Glutamatergic neuron (in vitro differentiated cells): ENCODE measurements around the gene PHF8. TPM values are rescaled to one million over a fixed set of nuclear protein-coding genes. Genes with fewer than 3 reads are reported as not detected.
A peak's percentile ranks its signal among the peaks of the same experiment; 100 is the strongest.

Experiments used
- DNase-seq: peaks from one replicate; pipeline ENCODE4 v3.0.0; 2022
- H3K27ac Mint-ChIP-seq: one replicate; pipeline ENCODE4 v1.8.0; 2020; ENCODE audit warnings: mild to moderate bottlenecking, mixed read lengths, inconsistent platforms; ENCODE audit not compliant: unreplicated experiment
- H3K27me3 Mint-ChIP-seq: one replicate; pipeline ENCODE4 v1.8.0; 2020; ENCODE audit warnings: mild to moderate bottlenecking, moderate library complexity, mixed read lengths, inconsistent platforms; ENCODE audit not compliant: unreplicated experiment
- H3K36me3 Mint-ChIP-seq: one replicate; pipeline ENCODE4 v1.8.0; 2020; ENCODE audit warnings: mild to moderate bottlenecking, mixed read lengths, inconsistent platforms; ENCODE audit not compliant: unreplicated experiment
- H3K4me1 Mint-ChIP-seq: one replicate; pipeline ENCODE4 v1.8.0; 2020; ENCODE audit warnings: mild to moderate bottlenecking, low read depth, mixed read lengths, inconsistent platforms; ENCODE audit not compliant: unreplicated experiment
- H3K4me3 Mint-ChIP-seq: one replicate; pipeline ENCODE4 v1.8.0; 2020; ENCODE audit warnings: mild to moderate bottlenecking, mixed read lengths, inconsistent platforms; ENCODE audit not compliant: unreplicated experiment
- H3K9me3 Mint-ChIP-seq: one replicate; pipeline ENCODE4 v1.8.0; 2020; ENCODE audit warnings: mild to moderate bottlenecking, moderate library complexity, mixed read lengths, inconsistent platforms; ENCODE audit not compliant: unreplicated experiment
- CTCF ChIP-seq: fragments of 200-600 bp; sonication (generic); IDR thresholded peaks from one replicate; pipeline ENCODE4 v1.5.0; 2021; ENCODE audit not compliant: partially characterized antibody, unreplicated experiment
- long read RNA-seq: library from polyadenylated mRNA; unstranded; transcript quantifications from one replicate; pipeline ENCODE4 v2.0.0, GENCODE V29; 2020; ENCODE audit not compliant: unreplicated experiment
- total RNA-seq: library from RNA; stranded (reverse); fragmentation: NEBNext Ultra II Directional; extraction: Animal tissue kit (Norgen Biotek cat#: 25700); gene quantifications from one replicate; pipeline ENCODE4 v1.2.1, GENCODE V29; 2021; ENCODE audit not compliant: unreplicated experiment

PHF8 gene
- total RNA-seq, result 32.6 TPM
- long read RNA-seq, partial matches to known transcripts, result 0 of 1 reads
- long read RNA-seq, other reads (novel, unspliced or antisense), result 1 of 1 reads

DNA sequence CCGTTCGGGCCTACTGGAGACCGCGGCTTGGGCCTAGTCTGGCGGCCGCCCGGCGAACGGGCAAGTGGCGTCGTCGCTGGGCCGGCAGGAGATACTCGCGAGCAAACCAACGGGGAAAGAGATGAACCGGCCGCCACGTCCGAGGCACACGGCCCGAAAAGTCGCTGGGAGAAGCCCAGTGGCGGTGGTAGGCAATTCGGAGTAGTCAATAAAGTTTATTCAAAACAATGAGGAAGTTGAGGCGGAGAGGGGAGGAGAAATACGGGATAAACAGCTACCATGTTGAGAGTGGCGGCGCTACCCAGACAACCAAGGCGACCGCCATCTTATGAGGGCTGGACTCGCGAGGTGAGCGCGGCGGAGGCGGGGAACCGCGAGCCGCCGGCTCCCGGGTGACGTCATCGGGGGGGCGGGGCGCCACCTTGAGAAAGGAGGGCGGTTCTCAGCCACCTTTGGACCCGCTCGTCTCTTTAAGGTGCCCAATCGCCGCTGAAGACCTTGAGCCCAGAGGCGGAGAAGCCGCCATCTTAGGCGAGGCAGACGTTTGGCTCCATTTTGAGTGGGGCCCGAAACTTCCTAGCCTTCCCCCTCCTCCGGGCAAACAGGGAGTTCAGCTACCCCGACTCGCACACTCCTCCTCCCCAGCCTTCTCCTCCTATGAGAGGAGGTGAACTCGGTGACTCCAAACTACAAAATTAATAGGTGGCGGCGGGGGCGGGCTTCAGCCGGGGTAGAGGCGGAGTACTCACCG, at the start of gene PHF8:
TSS of gene PHF8 (minus strand) at position 348 of the 751 bp plus-strand sequence. CDS start 1,745 bp downstream, outside the sequence.
- H3K27me3 Mint-ChIP-seq, result peaks cover 7% of the 10 kb centered on the region
- peak within 1 kb of the TSS; percentile 95 for H3K27ac Mint-ChIP-seq
- peaks cover 4% of the 10 kb centered on the region for H3K4me1 Mint-ChIP-seq
- no peaks in the 10 kb centered on the region for H3K36me3 Mint-ChIP-seq
- no peak for TF ChIP-seq CTCF
- peak; percentile 92 for DNase-seq
- H3K9me3 Mint-ChIP-seq, result peaks cover 2% of the 10 kb centered on the region
- H3K4me3 Mint-ChIP-seq, result peak within 1 kb of the TSS; percentile 96

- H3K9me3 Mint-ChIP-seq, result peaks cover 2% of the 10 kb centered on the region
- no peaks in the 10 kb centered on the region for H3K4me1 Mint-ChIP-seq
- TF ChIP-seq CTCF, result no peak
- H3K36me3 Mint-ChIP-seq, result no peaks in the 10 kb centered on the region
- H3K27ac Mint-ChIP-seq, result no peak overlapping the region
- H3K27me3 Mint-ChIP-seq, result no peaks in the 10 kb centered on the region
- H3K4me3 Mint-ChIP-seq, result no peak overlapping the region
- DNase-seq, result no peak
These were observed 49.3 kb upstream of the PHF8 start for GRCh38 chrX:54093571-54093970.

- Mint-ChIP-seq H3K36me3 (no peaks in the 10 kb centered on the region), H3K27me3 (no peaks in the 10 kb centered on the region), H3K27ac (no peak overlapping the region), H3K4me3 (no peak overlapping the region), H3K9me3 (peaks cover 2% of the 10 kb centered on the region), H3K4me1 (no peaks in the 10 kb centered on the region)
- DNase-seq, result no peak
- no peak for TF ChIP-seq CTCF
These were observed 48.9 kb upstream of the PHF8 start for GRCh38 chrX:54093159-54093558.

- no peak overlapping the region for H3K27ac Mint-ChIP-seq
- no peak for DNase-seq
- H3K27me3 Mint-ChIP-seq, result no peaks in the 10 kb centered on the region
- no peak for TF ChIP-seq CTCF
- peaks cover 2% of the 10 kb centered on the region for H3K9me3 Mint-ChIP-seq
- no peak overlapping the region for H3K4me3 Mint-ChIP-seq
- H3K36me3 Mint-ChIP-seq, result no peaks in the 10 kb centered on the region
- H3K4me1 Mint-ChIP-seq, result no peaks in the 10 kb centered on the region
These were observed 46.6 kb upstream of the PHF8 start for GRCh38 chrX:54090880-54091279.

DNA sequence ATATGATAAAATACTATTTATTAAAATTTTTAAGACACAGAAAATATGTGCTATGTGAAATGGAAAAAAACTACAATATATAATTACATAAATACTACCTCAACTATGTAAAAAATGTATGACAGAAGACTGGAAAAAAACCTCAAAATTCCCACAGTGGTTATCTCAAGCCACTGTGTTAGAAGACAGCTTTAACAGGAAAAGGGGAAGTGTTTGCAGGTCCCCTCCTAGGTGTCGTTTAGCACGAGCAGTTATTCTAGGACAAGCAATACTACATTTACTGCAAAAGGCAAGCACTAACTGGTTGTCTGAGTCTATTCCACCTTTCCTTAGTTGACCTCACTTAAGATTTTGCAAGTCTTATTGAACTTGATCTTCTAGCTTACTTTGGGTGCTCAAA, 44.9 kb upstream of the PHF8 start:
- Mint-ChIP-seq H3K36me3 (no peaks in the 10 kb centered on the region), H3K27me3 (no peaks in the 10 kb centered on the region), H3K27ac (no peak overlapping the region), H3K4me1 (no peaks in the 10 kb centered on the region), H3K4me3 (no peak overlapping the region), H3K9me3 (peaks cover 2% of the 10 kb centered on the region)
- DNase-seq, result no peak
- no peak for TF ChIP-seq CTCF
